ENCODE results near the gene FRRS1.

GRCh38 chr1:99675292-99675691 is 91.1 kb downstream of the FRRS1 start:
- no peak for TF ChIP-seq CTCF (IDR thresholded peaks at IDR 0.05)
- TF ChIP-seq POLR2A (IDR thresholded peaks at IDR 0.05): no peak
